Measurements from ENCODE around the gene TCEA3. TPM values are rescaled to one million over a fixed set of nuclear protein-coding genes. Genes with fewer than 3 reads are reported as not detected.
"Not testable (repeated sequence)": the region's sequence is repeated elsewhere in the genome, so short reads cannot be mapped to it uniquely, and the experiment has no call there.

The TCEA3 gene
- total and polyA plus RNA-seq, 12 donors = 25.1 to 93.0 (median 67.2) TPM

- DNase-seq = peak in 1 of 2 donors; percentile 38
- Histone ChIP-seq H3K27me3 (no peaks in the 10 kb centered on the region), H3K4me1 (peaks cover 0 to 41% (median 13%) of the 10 kb centered on the region in 9 donors), H3K4me3 (no peak overlapping the region), H3K36me3 (peaks cover 0 to 11% (median 0%) of the 10 kb centered on the region in 9 donors), H3K27ac (peak overlapping the region in 9 of 10 donors; percentile 8 to 81 (median 63)), H3K9me3 (no peaks in the 10 kb centered on the region)
- WGBS, 2 donors = 65 to 73% methylated on average over 19 of the region's 19 CpGs
- peak; percentile 51 to 91 (median 78) for ATAC-seq
- intact Hi-C loops (cut with DNase I) = no loop called here
- no peak for TF ChIP-seq CTCF (IDR thresholded peaks at IDR 0.05)
Observed at GRCh38 chr1:23376890-23377811, 47.4 kb downstream of the TCEA3 start.

GRCh38 chr1:23374079-23374735 lies 50.3 kb downstream of the TCEA3 start:
- H3K4me1 ChIP-seq = peaks cover 11 to 64% (median 37%) of the 10 kb centered on the region in 9 donors
- ATAC-seq, DNase-seq: not testable (repeated sequence)

GRCh38 chr1:23371987-23372880 lies 52.3 kb downstream of the TCEA3 start:
- peaks cover 0 to 6% (median 0%) of the 10 kb centered on the region in 9 donors for H3K36me3 ChIP-seq
- no peak for TF ChIP-seq CTCF (IDR thresholded peaks at IDR 0.05)
- no peaks in the 10 kb centered on the region for H3K9me3 ChIP-seq
- H3K27me3 ChIP-seq = no peaks in the 10 kb centered on the region
- intact Hi-C loops (cut with DNase I) = no loop called here
- H3K27ac ChIP-seq = peak overlapping the region in 9 of 10 donors; percentile 96 to 99 (median 97)
- peaks cover 11 to 55% (median 42%) of the 10 kb centered on the region in 9 donors for H3K4me1 ChIP-seq
- 71 to 78% methylated on average over 13 of the region's 13 CpGs for WGBS, 2 donors
- ATAC-seq (no peak), DNase-seq (no peak)
- H3K4me3 ChIP-seq = no peak overlapping the region

More at GRCh38 chr1:23374079-23374735, 50.3 kb downstream of the TCEA3 start:
- H3K36me3 ChIP-seq; H3K9me3 ChIP-seq; intact Hi-C loops (cut with DNase I); H3K27ac ChIP-seq; H3K4me3 ChIP-seq; H3K27me3 ChIP-seq: not testable (repeated sequence)
- WGBS, 2 donors = 89 to 96% methylated on average over 12 of the region's 12 CpGs

GRCh38 chr1:23370709-23371584 lies 53.6 kb downstream of the TCEA3 start:
- peaks cover 0 to 19% (median 12%) of the 10 kb centered on the region in 9 donors for H3K36me3 ChIP-seq
- peak overlapping the region in 6 of 10 donors; percentile 28 to 98 (median 88) for H3K4me3 ChIP-seq
- ATAC-seq (peak in 2 of 8 donors; percentile 2 to 4), DNase-seq (peak in 1 of 2 donors; percentile 74)
- H3K9me3 ChIP-seq = peaks cover 0 to 10% (median 0%) of the 10 kb centered on the region in 11 donors
- peaks cover 11 to 57% (median 47%) of the 10 kb centered on the region in 9 donors for H3K4me1 ChIP-seq
- 24 to 27% methylated on average over 13 of the region's 13 CpGs for WGBS, 2 donors
- H3K27me3 ChIP-seq = no peaks in the 10 kb centered on the region
- H3K27ac ChIP-seq = peak overlapping the region; percentile 76 to 99 (median 97)
- peak in 3 of 9 donors; percentile 22 to 26 (median 23) for TF ChIP-seq CTCF (IDR thresholded peaks at IDR 0.05)
- intact Hi-C loops (cut with DNase I) = no loop called here
